Measurements from ENCODE around the gene DNAH2.

DNA sequence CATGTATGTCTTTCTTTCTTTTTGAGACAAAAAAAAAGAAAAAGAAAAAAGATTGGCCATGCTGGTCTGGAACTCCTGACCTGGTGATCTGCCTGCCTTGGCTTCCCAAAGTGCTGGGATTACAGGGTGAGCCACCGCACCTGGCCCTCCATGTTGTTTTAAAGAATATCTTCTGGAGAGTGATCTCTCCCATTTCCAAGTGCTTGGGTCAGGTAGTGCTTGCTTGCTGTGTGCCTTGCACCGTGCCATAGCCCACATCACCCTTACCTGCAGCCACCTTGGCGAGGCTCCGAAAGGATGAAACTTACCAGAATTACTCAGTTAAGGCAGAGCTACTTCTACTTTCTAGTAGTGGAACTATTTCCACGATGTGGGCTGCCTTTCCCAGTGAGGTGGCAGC, 97.4 kb downstream of the DNAH2 start:
- TF ChIP-seq POLR2AphosphoS5 (IDR thresholded peaks at IDR 0.05; ENCODE audit: low read depth) (no peak), EZH2 (IDR thresholded peaks at IDR 0.05; ENCODE audit: low read depth, unreplicated experiment) (no peak), CREB1 (CRISPR knock-in tag; IDR thresholded peaks at IDR 0.05; ENCODE audit: low read depth) (no peak), JUNB (IDR thresholded peaks at IDR 0.05; ENCODE audit: unreplicated experiment) (no peak), EZH2phosphoT487 (IDR thresholded peaks at IDR 0.05; ENCODE audit: unreplicated experiment) (no peak)
- TF ChIP-seq, protein P1, sequence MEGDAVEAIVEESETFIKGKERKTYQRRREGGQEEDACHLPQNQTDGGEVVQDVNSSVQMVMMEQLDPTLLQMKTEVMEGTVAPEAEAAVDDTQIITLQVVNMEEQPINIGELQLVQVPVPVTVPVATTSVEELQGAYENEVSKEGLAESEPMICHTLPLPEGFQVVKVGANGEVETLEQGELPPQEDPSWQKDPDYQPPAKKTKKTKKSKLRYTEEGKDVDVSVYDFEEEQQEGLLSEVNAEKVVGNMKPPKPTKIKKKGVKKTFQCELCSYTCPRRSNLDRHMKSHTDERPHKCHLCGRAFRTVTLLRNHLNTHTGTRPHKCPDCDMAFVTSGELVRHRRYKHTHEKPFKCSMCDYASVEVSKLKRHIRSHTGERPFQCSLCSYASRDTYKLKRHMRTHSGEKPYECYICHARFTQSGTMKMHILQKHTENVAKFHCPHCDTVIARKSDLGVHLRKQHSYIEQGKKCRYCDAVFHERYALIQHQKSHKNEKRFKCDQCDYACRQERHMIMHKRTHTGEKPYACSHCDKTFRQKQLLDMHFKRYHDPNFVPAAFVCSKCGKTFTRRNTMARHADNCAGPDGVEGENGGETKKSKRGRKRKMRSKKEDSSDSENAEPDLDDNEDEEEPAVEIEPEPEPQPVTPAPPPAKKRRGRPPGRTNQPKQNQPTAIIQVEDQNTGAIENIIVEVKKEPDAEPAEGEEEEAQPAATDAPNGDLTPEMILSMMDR (conservative IDR thresholded peaks at IDR 0.05; ENCODE audit: low read depth in 2 of 2) = no peak
- TF ChIP-seq, protein P2, sequence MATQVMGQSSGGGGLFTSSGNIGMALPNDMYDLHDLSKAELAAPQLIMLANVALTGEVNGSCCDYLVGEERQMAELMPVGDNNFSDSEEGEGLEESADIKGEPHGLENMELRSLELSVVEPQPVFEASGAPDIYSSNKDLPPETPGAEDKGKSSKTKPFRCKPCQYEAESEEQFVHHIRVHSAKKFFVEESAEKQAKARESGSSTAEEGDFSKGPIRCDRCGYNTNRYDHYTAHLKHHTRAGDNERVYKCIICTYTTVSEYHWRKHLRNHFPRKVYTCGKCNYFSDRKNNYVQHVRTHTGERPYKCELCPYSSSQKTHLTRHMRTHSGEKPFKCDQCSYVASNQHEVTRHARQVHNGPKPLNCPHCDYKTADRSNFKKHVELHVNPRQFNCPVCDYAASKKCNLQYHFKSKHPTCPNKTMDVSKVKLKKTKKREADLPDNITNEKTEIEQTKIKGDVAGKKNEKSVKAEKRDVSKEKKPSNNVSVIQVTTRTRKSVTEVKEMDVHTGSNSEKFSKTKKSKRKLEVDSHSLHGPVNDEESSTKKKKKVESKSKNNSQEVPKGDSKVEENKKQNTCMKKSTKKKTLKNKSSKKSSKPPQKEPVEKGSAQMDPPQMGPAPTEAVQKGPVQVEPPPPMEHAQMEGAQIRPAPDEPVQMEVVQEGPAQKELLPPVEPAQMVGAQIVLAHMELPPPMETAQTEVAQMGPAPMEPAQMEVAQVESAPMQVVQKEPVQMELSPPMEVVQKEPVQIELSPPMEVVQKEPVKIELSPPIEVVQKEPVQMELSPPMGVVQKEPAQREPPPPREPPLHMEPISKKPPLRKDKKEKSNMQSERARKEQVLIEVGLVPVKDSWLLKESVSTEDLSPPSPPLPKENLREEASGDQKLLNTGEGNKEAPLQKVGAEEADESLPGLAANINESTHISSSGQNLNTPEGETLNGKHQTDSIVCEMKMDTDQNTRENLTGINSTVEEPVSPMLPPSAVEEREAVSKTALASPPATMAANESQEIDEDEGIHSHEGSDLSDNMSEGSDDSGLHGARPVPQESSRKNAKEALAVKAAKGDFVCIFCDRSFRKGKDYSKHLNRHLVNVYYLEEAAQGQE (IDR thresholded peaks at IDR 0.05; ENCODE audit: unreplicated experiment) = no peak
- TF ChIP-seq, protein P3, sequence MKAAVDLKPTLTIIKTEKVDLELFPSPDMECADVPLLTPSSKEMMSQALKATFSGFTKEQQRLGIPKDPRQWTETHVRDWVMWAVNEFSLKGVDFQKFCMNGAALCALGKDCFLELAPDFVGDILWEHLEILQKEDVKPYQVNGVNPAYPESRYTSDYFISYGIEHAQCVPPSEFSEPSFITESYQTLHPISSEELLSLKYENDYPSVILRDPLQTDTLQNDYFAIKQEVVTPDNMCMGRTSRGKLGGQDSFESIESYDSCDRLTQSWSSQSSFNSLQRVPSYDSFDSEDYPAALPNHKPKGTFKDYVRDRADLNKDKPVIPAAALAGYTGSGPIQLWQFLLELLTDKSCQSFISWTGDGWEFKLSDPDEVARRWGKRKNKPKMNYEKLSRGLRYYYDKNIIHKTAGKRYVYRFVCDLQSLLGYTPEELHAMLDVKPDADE (IDR thresholded peaks at IDR 0.05) = no peak

Measured in GM23338 (cell line).